Fibroblast of villous mesenchyme (primary cell): ENCODE measurements around the gene EMILIN3. TPM values are rescaled to one million over a fixed set of nuclear protein-coding genes. Genes with fewer than 3 reads are reported as not detected.
A peak's percentile ranks its signal among the peaks of the same experiment; 100 is the strongest.

Experiments used
- DNase-seq: peaks from one replicate; pipeline ENCODE4 v3.0.0-alpha.2; 2010; ENCODE audit warnings: low read depth
- H3K4me3 ChIP-seq: 2 replicates; pipeline ENCODE4 v1.5.1; 2011; ENCODE audit warnings: low read depth, mild to moderate bottlenecking, low read length
- total RNA-seq: library from RNA; depleted of rRNA; stranded (reverse); fragments of >200 nt; gene quantifications from 2 replicates; pipeline ENCODE4 v1.2.3, GENCODE V29; 2012
- TF ChIP-seq, protein P1 (sequence below): IDR thresholded peaks from 2 replicates; pipeline ENCODE4 v1.5.1; 2012; ENCODE audit warnings: low read depth, mild to moderate bottlenecking, low read length; ENCODE audit not compliant: insufficient read depth

The EMILIN3 gene
- under 0.01 TPM in 1 of 2 replicates, not detected in the other for total RNA-seq

- TF ChIP-seq, protein P1, sequence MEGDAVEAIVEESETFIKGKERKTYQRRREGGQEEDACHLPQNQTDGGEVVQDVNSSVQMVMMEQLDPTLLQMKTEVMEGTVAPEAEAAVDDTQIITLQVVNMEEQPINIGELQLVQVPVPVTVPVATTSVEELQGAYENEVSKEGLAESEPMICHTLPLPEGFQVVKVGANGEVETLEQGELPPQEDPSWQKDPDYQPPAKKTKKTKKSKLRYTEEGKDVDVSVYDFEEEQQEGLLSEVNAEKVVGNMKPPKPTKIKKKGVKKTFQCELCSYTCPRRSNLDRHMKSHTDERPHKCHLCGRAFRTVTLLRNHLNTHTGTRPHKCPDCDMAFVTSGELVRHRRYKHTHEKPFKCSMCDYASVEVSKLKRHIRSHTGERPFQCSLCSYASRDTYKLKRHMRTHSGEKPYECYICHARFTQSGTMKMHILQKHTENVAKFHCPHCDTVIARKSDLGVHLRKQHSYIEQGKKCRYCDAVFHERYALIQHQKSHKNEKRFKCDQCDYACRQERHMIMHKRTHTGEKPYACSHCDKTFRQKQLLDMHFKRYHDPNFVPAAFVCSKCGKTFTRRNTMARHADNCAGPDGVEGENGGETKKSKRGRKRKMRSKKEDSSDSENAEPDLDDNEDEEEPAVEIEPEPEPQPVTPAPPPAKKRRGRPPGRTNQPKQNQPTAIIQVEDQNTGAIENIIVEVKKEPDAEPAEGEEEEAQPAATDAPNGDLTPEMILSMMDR: no peak
- no peak for DNase-seq
- no peak within 1 kb of the TSS for H3K4me3 ChIP-seq
These were observed at the start of gene EMILIN3 for GRCh38 chr20:41366546-41367392. Gene EMILIN3, minus strand, starts transcription at chr20:41366818. Its CDS starts 184 bp downstream, at chr20:41366634.

- H3K4me3 ChIP-seq: no peak overlapping the region
- no peak for DNase-seq
- TF ChIP-seq, protein P1: no peak
These were observed 48.6 kb upstream of the EMILIN3 start for GRCh38 chr20:41415191-41415590.

- H3K4me3 ChIP-seq: no peak overlapping the region
- TF ChIP-seq, protein P1: no peak
- DNase-seq: no peak
These were observed 46.6 kb upstream of the EMILIN3 start for GRCh38 chr20:41413169-41413568.

DNA sequence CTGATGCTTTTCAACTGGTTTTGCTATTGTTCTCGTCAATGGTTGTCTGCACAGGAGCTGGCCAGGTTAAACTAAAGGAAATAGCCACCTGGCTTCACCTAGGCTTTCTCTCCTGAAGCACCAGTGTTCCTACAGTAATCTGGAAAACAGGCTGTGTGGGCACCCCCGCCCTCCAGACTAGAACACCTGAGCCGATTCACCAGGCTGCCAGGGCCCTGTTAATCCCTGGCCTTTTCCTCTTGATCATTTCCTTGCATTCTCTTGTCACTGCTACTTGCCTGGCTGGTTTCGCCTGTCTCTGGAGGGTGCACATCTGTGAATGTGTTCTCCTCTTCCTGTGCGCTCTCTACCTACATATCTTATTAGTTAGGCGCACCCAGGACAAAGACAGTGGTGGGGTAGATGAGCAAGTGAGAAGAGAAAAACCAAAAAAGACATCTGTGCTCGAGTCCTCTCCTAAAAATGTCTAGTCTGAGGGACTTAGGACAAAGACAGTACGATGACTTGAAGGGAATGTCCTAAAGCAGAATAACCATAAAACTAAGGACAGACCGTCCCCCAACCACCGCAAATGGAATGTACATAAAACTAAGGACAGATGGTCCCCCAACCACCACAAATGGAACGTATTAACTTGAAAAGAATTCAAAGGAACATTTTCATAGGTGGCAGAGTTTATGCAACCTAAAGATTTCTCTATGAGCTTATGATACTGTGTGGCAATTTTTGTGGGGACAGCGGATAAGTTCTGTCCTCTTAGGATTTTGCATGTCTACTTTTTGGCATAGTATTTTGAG lies 45.9 kb upstream of the EMILIN3 start:
- TF ChIP-seq, protein P1: no peak
- H3K4me3 ChIP-seq: no peak overlapping the region
- no peak for DNase-seq

DNA sequence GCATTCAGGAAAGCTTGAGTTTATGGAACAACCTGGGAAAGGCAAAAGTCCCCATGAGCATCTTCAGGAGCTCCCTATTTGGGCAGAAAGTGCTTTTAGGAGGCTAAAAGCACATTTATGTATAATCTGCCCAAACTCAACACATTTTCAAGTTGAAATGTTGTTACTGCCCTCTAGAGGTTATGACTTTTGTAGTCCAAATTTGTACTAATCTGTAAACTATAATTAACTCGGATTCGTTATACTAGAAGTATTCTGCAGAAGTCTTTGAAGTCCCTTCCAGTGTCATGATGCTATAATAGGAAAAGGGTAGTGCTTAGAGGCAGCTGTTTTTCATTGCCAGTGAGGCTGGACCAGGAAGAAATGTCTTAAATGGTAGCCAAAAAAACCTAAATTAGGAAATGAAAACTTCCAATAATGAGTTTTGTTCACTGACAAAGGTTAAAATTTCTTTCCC lies 44.8 kb upstream of the EMILIN3 start:
- peak; percentile 54 for DNase-seq
- TF ChIP-seq, protein P1: peak; percentile 38
- no peak overlapping the region for H3K4me3 ChIP-seq

GRCh38 chr20:41408986-41409385 lies 42.4 kb upstream of the EMILIN3 start:
- TF ChIP-seq, protein P1: no peak
- no peak overlapping the region for H3K4me3 ChIP-seq
- DNase-seq: no peak
